Left ventricle myocardium superior (tissue), 1 donor: ENCODE data around the gene ZSWIM6. TPM values are rescaled to one million over a fixed set of nuclear protein-coding genes. Genes with fewer than 3 reads are reported as not detected.

Source experiments
- ATAC-seq: fragments of 200-7000 bp; cut with Tn5 transposase; one replicate; pipeline ENCODE4 v1.9.1; 2020; ENCODE audit warnings: mild to moderate bottlenecking, moderate library complexity
- DNase-seq: peaks from one replicate; pipeline ENCODE4 v3.0.0-alpha.2; 2020
- intact Hi-C: fragments of 100-400 bp; cut with micrococcal nuclease; formaldehyde crosslinking; loops from one replicate; pipeline ENCODE4 v1.11.0; 2022
- total RNA-seq: library from RNA; stranded (reverse); fragmentation: NEBNext Ultra II Directional; extraction: Animal tissue kit (Norgen Biotek cat#: 25700); gene quantifications from one replicate; pipeline ENCODE4 v1.2.1, GENCODE V29; 2021
- donor health status: DM: no; HTN: yes; CAD: no; lungs with severe emphysema.

ZSWIM6 gene
- total RNA-seq, 1 donor from 2014 or later = 8.0 TPM

DNA sequence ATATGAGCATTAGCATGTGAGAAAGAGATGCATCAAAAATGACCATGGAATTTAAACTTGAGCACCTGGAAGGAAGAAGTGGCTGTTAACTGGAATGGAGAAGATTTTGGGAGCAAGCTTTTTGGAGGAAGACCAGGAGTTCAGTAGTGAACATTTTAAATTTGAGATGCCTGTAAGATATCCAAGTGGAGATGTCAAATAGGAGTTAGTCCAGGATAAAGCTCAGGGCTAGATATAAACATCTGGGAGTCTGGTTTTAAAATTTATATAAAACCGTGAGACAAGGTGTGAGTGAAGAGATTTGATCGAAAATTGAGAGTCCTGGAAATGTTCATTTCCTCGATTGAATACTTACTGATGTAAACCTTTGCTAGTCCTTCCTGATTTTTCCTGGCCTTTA is 217.5 kb downstream of the ZSWIM6 start:
- DNase-seq (no peak), ATAC-seq (no peak)
- intact Hi-C loops = no loop called here

DNA sequence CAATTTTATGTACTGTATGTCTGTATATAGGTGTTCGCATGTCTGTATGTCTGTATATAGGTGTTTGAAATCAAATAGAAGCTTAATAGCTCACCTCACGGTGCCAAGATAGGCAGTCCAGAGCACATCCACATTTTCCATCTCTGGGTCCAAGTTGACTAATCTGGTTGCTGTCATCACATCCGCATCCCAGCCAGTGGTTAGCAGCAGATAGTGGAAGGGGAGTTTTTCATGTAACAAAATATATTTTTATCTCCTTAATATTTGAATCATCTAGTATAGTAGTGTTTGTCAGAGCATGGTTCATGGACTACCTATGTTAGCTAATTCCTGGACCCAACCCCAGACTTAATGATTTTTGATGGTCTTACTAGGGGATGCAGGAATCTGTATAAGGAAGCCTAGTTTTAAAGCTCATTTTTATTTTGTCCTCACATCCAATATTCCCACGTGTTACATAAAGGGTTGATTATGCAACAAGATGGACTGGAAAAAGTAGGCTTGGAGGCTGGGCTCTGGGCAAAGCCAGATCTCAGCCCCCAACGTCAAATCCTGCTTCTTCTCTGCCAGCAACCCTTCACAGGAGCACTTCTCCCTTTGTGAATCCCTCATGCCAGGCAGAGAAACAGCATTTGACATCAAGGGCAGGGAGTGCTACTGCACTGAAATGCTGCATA is 219.7 kb downstream of the ZSWIM6 start:
- intact Hi-C loops = no loop called here
- DNase-seq (no peak), ATAC-seq (no peak)

DNA sequence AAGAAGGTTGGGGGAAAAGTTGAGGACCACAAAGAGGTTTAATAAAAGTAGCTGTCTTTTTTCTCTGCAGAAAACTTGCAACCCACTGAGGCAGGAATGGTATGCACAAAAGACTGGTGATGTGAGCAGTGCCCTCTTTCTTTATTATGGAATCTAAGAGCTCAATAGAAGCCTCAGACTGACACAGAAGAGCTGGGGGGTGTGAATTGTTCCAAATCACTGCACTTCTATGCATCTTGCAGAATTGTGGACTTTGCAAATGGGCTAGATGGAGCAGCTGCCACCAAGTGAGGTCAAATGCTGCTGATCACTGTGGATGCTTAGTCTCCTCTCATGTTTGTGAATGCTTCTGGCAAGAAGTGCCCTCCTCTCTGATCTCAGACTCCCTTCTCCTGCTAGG is 227.1 kb downstream of the ZSWIM6 start:
- DNase-seq (no peak), ATAC-seq (no peak)
- intact Hi-C loops = no loop called here

DNA sequence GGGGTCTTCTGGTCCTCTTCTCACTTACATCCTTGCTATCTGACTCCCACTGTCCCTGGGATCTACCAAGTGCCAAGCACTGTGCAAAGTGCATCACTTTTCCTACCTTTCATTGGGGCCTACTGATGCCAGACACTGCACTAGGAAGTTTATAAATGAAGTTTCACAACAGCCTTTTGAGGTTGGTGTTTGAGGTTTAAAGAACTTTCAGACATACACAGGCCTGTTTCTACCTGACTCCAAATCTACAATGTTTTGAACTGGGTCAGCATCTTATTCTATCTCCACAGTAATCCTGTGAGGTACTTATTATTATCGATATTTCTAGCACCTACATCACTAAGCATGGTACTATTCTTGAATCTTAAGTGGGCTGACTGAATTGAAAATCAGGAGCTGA is 227.7 kb downstream of the ZSWIM6 start:
- DNase-seq (no peak), ATAC-seq (no peak)
- intact Hi-C loops = no loop called here

DNA sequence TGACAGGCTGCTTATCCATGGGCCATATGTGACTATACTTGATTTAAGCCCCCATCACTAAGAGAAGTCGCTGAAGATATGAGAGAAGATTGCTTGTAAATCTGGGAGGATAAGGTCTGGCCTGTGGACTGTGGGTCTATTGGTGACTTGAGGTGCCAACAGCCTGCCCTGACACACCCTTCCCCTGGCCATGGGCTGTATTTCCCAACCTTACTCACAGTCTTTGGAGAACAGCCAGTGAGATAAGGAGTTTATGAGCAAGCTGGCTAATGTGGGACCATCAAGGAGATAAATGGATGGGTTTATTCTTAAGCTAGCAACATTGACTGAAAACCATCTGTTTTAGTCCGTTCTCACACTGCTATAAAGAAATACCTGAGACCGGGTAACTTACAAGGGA is 231.3 kb downstream of the ZSWIM6 start:
- intact Hi-C loops = no loop called here
- no peak for DNase-seq
- peak; percentile 18 for ATAC-seq

DNA sequence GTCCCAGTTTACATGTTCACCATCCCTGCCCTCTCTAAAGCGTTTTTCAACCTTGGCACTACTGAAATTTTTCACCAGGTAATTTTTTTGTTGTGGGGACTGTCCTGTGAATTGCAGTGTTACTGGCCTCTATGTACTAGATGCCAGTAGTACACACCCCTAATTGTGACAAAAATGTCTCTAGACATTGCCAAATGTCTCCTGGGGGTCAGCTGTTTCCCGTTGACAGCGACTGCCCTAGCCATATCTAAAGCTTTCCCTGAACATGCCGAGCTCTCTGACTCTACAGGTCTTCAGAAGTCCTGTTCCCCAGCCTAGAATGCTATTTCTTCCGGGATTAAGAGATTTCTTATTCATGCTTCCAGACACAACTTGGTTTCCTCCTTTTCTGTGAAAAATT is 235.3 kb downstream of the ZSWIM6 start:
- intact Hi-C loops = no loop called here
- ATAC-seq (no peak), DNase-seq (no peak)

DNA sequence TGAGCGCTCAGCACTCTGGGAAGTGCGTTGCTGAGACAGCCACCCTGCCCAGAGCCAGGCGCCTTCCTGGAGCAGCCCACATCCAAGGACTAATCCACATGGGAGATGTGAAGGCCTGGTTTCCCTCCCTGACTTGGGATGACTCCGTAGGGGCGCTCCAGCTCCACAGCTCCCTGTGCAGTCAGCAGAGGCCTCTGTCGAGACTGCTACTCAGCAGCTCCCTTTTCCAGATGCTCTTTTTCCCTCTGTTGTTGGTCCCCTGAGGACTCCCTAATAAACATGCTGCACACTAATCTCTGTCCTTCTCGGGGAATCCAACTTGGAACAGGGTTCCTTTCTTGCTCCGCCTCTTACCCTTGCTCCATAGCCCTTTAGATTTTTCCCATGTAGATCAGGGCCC is 237.3 kb downstream of the ZSWIM6 start:
- DNase-seq = peak; percentile 51
- intact Hi-C loops = no loop called here
- ATAC-seq = peak; percentile 90

DNA sequence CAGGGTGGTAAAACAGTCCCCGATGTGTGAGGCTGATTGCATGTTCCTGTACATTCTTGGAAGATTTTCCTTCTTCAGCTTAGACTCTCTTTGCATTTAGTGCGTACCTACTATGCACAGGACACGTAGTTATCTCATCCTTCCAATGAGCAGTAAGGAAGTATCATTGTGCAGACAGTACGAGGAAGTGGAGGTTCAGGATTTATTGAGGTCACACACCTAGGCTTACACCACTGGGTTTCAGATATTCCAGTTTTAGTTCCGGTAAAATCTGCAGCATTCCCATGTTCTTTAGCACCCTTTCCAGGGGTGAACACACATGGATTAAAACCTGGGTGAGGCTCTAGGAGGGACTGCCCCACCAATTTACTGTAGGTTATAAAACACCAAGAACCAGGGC is 238.7 kb downstream of the ZSWIM6 start:
- intact Hi-C loops = no loop called here
- DNase-seq = no peak
- no peak for ATAC-seq

DNA sequence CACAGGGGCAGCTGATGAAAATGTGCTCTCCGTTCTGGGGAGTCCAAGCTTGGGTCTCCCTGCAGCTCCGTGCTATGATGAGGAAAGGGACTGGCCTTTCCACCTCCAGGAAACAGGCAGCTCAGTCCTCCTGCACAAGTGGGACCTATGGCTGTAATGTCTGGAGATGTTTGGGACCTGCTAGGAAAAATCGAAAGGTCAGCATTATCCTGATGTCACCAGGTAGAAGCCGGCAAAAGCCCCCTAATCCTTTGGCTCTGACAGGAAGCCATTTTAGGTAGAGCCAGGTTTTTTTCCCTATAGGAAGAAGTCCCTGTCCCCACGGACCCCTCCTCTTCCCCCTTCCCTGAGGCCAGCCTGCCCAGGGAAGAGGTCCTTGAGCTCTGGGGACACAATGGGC is 240.9 kb downstream of the ZSWIM6 start:
- intact Hi-C loops = no loop called here
- DNase-seq = no peak
- no peak for ATAC-seq

DNA sequence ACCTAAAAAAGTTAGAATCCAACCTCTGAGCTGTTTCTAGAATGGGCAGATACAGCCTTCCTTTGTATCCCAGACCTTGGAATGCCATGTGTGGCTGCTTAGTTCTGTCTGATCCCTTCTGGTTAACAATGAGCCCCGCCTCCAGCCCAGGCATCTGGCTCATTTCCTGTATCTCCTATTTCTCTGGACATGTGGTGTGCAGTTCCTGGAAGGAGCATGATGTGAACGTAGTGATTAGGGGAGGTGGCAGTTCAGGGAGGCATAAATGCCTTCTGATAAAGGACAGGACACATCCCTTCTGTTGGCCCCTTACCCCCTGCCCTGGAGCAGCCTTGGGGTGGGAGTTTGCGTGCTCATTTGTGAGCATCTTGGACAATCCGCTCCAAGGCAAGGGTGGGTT is 243.0 kb downstream of the ZSWIM6 start:
- intact Hi-C loops = no loop called here
- ATAC-seq = no peak
- no peak for DNase-seq

DNA sequence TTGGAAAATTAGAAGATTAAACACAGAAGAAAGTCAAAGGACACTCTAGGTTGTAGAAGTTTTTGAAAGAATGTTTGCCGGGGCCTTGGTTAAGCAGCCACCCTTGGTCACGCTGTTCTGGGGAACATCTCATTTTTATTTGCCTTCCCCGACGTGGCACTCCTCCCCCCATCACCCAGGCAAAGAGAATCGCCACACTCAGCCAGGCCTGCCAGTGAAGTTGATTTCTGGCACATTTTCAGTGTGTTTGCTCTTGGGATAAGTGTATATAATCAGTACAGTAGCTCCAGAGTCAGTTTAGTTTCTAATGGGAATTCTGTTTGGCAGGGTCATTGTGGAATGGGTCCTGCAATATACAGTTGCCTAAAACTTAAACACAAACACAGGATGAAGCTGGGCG is 243.5 kb downstream of the ZSWIM6 start:
- DNase-seq = no peak
- intact Hi-C loops = no loop called here
- ATAC-seq = no peak

DNA sequence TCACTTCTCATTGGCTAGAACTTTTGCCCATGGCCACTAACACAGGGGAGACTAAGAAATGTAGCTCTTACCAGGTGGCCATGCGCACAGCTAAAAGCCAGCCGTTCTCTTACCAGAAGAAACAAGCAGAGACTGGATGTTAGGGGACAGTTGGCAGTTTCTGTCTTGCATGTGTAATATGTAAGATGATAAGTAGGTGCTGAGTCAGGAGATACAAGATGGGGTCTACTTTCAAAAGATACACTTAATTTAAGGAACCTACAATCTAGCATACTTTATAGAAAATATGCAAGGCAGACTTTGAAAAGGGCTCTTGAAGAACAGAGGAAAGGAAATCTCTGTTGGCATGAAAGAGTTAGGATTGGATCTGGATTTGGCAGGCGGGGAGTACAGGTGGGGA is 244.5 kb downstream of the ZSWIM6 start:
- DNase-seq (no peak), ATAC-seq (no peak)
- intact Hi-C loops = no loop called here

DNA sequence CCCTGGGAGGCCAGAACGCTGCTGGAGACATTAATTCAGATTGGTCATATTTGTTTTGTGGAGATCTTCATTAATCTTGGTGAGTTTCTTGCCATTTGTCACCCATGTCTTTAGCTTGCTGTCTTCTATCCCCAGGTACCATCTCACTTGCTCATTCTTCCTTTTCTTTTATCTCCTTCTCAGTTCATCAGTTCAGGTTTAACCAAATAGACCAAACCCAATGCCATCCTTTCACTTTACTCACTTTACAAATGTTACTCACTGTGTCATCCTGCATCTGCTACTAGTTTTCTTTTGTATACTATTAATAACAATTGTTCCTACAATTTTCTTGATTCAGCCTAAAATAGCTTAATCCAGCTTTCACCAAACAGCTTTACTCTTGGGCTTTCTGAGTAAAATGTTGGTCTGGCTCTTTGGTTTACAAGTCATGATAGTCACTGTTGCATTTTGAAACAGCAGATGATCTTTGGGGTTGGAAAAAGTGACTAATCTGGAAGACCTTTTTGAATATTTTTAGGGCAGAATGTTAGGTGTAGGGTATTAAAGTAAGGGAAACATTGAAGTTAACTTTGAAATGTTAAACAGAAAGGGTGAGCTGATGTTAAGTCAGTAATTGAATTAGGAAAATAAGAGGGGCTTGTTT is 246.9 kb downstream of the ZSWIM6 start:
- ATAC-seq (no peak), DNase-seq (no peak)
- intact Hi-C loops = no loop called here

DNA sequence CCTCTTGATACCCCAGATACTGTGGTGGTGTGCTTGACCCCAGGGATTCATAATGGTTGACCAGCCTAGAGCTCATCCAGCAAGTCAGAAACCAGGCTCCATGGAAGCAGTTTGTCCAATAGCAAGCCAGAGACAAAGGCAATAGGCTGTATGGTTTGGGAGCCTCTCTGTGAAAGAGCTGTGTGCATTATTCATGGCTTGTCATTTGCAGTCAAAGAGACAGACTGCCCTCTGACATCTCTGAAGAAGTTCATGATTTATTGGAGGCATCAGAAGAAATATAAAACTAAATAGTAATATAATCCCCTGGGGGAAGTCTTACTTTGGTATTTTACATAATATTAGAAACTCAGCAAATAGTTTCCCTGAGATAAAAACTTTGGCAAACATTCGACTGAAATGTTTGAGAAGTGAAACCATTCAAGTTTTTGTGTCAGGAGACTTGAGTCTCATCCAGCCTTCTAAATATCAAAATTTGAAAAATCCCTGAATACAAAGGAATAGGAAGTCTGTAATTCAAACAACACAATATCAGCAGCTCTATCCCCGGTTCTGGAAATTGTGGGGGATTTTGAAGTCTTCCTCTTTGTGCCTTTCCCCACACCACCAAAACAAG is 250.3 kb downstream of the ZSWIM6 start:
- ATAC-seq (no peak), DNase-seq (no peak)
- intact Hi-C loops = no loop called here

DNA sequence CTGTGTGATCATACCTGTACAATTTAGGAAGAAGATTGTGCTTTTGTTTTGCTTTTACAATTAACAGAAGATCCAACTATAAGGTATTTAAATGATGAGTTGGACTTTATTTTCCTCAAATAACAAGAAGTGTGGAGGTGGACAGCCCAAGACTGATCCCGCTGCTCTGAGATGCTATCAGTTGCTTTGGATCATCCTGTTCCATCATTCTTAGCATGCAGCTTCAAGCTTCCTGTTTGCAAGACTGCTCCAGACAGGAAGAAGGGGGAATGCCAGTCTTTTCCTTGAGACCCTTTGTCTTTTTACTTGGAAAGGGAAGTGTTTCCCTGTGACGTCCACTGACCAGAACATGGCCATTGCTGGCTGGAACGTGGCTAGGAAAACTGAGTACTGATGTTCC is 250.8 kb downstream of the ZSWIM6 start:
- no peak for ATAC-seq

DNA sequence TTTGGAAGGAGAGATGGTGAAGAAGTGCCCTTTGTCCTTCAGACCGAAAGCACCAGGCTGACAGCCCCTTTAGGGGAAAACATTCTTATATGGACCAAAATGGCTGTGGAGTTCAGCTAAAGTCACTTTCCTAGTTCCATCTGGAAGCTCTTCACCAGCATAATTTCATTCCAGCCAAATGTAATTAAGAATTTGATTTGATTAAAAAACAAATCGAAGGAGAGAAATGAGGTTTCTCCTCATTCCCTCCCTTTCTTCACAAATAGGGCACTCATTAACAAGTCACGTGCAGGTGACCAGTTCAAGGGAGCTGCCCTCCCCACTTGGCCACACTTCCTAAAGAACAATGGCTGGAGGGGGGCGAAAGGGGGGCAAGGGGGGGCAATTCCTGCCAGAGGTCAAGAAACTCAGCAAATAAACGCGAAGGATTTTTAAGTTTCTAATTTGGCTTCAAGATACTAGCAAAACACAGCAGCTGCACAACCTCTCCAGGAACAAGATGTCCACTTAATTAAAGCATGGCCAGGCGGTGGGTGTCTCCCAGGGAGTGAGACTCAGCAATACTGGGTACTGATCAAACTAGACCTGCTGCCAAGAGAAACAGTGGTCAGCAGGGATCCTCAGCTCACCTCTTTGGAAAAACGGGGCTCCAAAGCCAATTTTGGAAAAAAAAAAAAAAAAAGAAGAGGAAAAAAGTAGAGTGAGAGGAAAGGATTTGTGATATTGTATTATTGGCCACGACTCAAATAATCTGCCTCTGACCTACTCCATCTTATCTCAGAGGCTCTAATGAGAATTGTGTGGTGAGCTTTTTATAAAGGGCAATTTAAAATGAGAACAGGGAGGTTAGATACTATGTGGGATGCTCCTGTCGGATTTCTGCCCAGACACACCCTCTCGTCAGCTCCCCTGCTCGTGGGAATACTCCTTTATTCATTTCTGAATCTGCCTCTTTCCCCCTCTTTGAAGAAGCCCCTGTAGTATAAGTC is 254.3 kb downstream of the ZSWIM6 start:
- ATAC-seq (peak; percentile 80), DNase-seq (no peak)
- intact Hi-C loops = no loop called here

More for the DNA sequence above, 250.8 kb downstream of the ZSWIM6 start:
- no peak for DNase-seq
- intact Hi-C loops = no loop called here

DNA sequence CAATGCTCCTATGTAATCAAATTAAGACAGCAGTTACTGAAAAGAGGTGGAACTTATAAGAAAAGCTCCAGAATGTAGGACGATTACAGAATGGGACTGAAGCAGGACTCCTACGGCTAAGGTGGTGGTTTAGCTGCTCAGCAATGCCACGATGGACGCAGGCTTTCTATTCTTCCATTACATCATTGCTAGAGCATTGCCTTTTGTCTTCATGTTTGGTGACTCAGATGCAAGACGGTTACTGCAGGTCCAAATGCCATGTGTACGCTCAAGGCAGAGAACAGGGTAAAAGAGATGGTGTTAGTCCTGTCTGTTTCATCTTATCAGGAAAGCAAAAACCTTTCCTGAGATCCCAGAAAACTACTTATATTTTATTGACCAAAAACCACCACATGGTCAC is 255.1 kb downstream of the ZSWIM6 start:
- intact Hi-C loops = no loop called here
- ATAC-seq (no peak), DNase-seq (no peak)

DNA sequence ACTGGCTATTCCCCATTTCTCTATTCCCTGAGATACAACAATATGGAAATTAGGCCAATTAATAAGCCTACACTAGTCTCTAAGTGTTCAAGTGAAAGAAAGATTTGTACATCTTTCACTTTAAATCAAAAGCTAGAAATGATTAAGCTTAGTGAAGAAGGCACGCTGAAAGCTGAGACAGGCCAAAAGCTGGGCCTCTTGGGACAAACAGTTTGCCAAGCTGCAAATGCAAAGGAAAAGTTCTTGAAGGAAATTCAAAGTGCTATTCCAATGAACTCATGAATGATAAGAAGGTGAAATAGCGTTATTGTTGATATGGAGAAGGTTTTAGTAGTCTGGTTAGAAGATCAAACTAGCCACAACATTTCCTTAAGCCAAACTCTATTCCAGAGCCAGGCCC is 256.2 kb downstream of the ZSWIM6 start:
- intact Hi-C loops = no loop called here
- DNase-seq = no peak
- ATAC-seq = no peak

DNA sequence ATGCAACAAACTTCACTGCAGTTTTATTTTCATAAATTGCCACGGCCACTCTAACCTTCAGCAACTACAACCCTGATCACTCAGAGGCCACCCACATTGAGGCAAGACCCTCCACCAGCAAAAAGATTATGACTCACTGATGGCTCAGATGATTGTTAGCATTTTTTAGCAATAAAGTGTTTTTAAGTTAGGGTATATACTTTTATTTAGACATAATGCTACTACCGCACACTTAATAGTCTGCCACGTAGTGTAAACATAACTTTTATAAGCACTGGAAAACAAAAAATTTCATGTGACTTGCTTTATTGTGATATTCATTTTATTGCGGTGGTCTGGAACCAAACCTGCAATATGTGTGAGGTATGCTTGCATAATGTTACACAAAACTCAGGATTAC is 257.9 kb downstream of the ZSWIM6 start:
- intact Hi-C loops = no loop called here
- ATAC-seq = no peak

DNA sequence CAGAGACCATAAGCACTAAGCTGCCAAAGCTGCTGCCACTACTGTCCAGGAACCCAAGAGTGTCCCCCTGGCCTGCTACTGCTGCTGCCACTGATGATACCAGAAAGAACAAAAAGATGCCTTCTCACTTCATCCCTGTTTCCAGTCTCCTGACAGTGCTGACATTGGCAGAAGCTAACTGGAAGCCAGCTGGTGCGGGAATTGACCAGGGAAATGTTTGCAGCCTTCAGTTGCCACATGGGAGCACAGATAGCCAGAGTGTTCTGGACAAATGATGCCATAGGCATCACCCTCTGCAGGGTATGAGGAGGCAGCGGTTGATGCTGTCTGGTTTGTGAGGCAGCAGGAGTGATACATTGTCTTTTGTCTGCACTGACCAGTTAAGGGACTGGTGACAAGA is 258.4 kb downstream of the ZSWIM6 start:
- ATAC-seq (no peak), DNase-seq (no peak)
- intact Hi-C loops = no loop called here

More for the DNA sequence above, 257.9 kb downstream of the ZSWIM6 start:
- DNase-seq = no peak
